GM18907 (cell line): Measurements from ENCODE around the gene FUT7.
"Not testable (repeated sequence)": the region's sequence is repeated elsewhere in the genome, so short reads cannot be mapped to it uniquely, and the experiment has no call there.

Source experiments
- ATAC-seq: cut with Tn5 transposase; IDR thresholded peaks from one replicate; pipeline ENCODE4 v1.9.1; 2021; ENCODE audit warnings: mild to moderate bottlenecking, moderate library complexity; ENCODE audit not compliant: unreplicated experiment

The FUT7 gene

GRCh38 chr9:137034709-137035506, 3.0 kb upstream of the FUT7 start:
- ATAC-seq, result peak; percentile 48

GRCh38 chr9:137034039-137034708, 2.3 kb upstream of the FUT7 start:
- no peak for ATAC-seq

- ATAC-seq, result not testable (repeated sequence)
Observed at GRCh38 chr9:137033481-137033880, 1.6 kb upstream of the FUT7 start.

- no peak for ATAC-seq
Observed at GRCh38 chr9:137032858-137033257, 970 bp upstream of the FUT7 start.

GRCh38 chr9:137030538-137031527, 1.1 kb downstream of the FUT7 start:
- no peak for ATAC-seq

GRCh38 chr9:137030006-137030405, 1.9 kb downstream of the FUT7 start:
- no peak for ATAC-seq

GRCh38 chr9:137029058-137029936, 2.6 kb downstream of the FUT7 start:
- peak; percentile 41 for ATAC-seq

GRCh38 chr9:137028263-137029057, 3.4 kb downstream of the FUT7 start:
- peak; percentile 35 for ATAC-seq

- no peak for ATAC-seq
Observed at GRCh38 chr9:137027369-137028262, 4.3 kb downstream of the FUT7 start, which contains the start of gene ABCA2. TSS of gene ABCA2 (minus strand) at chr9:137028237. CDS start at chr9:137028140, 97 bp downstream.

GRCh38 chr9:137026828-137027227, 5.1 kb downstream of the FUT7 start:
- no peak for ATAC-seq

GRCh38 chr9:137026384-137026783, 5.5 kb downstream of the FUT7 start:
- no peak for ATAC-seq

GRCh38 chr9:137025517-137025966, 6.3 kb downstream of the FUT7 start:
- no peak for ATAC-seq

- no peak for ATAC-seq
Observed at GRCh38 chr9:137023583-137023991, 8.3 kb downstream of the FUT7 start.

- ATAC-seq, result no peak
Observed at GRCh38 chr9:137023157-137023556, 8.7 kb downstream of the FUT7 start.

- no peak for ATAC-seq
Observed at GRCh38 chr9:137022662-137023008, 9.3 kb downstream of the FUT7 start.

- no peak for ATAC-seq
Observed at GRCh38 chr9:137021979-137022661, 9.8 kb downstream of the FUT7 start.

- no peak for ATAC-seq
Observed at GRCh38 chr9:137021568-137021978, 10.3 kb downstream of the FUT7 start.
